Hypothalamus (tissue), 51 donors: ENCODE data around the gene FAM107B.
"Not testable (repeated sequence)": the region's sequence is repeated elsewhere in the genome, so short reads cannot be mapped to it uniquely, and the experiment has no call there.

Experiments
- DNase-seq, 51 donors: peaks; one replicate each; lab custom pipeline; 2025; lab: John Stamatoyannopoulos, UW

The FAM107B gene

GRCh38 chr10:14667280-14667679 lies 107.4 kb downstream of the FAM107B start:
- DNase-seq, result no peak

- DNase-seq, result no peak
These were observed 108.5 kb downstream of the FAM107B start for GRCh38 chr10:14665865-14666857.

- DNase-seq, result no peak
These were observed 109.4 kb downstream of the FAM107B start for GRCh38 chr10:14665304-14665703.

- no peak for DNase-seq
These were observed 110.4 kb downstream of the FAM107B start for GRCh38 chr10:14664345-14664744.

- no peak for DNase-seq
These were observed 112.9 kb downstream of the FAM107B start for GRCh38 chr10:14661818-14662217.

GRCh38 chr10:14660831-14661230 lies 113.9 kb downstream of the FAM107B start:
- DNase-seq, result no peak

- peak in 6 of 51 donors; percentile 1 to 9 (median 6) for DNase-seq
These were observed 115.0 kb downstream of the FAM107B start for GRCh38 chr10:14659626-14660196.

- not testable (repeated sequence) for DNase-seq
These were observed 115.6 kb downstream of the FAM107B start for GRCh38 chr10:14659137-14659536.

GRCh38 chr10:14658331-14659127 lies 116.2 kb downstream of the FAM107B start:
- no peak for DNase-seq

- DNase-seq, result no peak
These were observed 118.5 kb downstream of the FAM107B start for GRCh38 chr10:14656052-14656730.

GRCh38 chr10:14654821-14655382 lies 119.8 kb downstream of the FAM107B start:
- no peak for DNase-seq

GRCh38 chr10:14653271-14654161 lies 121.2 kb downstream of the FAM107B start:
- peak in 19 of 51 donors; percentile 2 to 30 (median 10) for DNase-seq

GRCh38 chr10:14652816-14653215 lies 121.9 kb downstream of the FAM107B start:
- DNase-seq, result no peak

- DNase-seq, result no peak
These were observed 122.6 kb downstream of the FAM107B start for GRCh38 chr10:14652067-14652466.

- DNase-seq, result no peak
These were observed 125.0 kb downstream of the FAM107B start for GRCh38 chr10:14649739-14650138.

- DNase-seq, result no peak
These were observed 125.8 kb downstream of the FAM107B start for GRCh38 chr10:14648946-14649345.

- peak in 43 of 51 donors; percentile 8 to 83 (median 48) for DNase-seq
These were observed 126.5 kb downstream of the FAM107B start for GRCh38 chr10:14648005-14648765.

GRCh38 chr10:14645239-14645960 lies 129.3 kb downstream of the FAM107B start:
- DNase-seq, result no peak
